HepG2 (cell line): ENCODE data around the gene QRFPR.

Experiments used
- RNF2 ChIP-seq: fragments of 450-650 bp; conservative IDR thresholded peaks from 2 replicates; pipeline ENCODE4 v1.6.1; 2016; ENCODE audit warnings: low read depth
- SMAD1 ChIP-seq: sonication (generic); formaldehyde crosslinking; IDR thresholded peaks from 2 replicates; pipeline ENCODE4 v1.4.0; 2020; ENCODE audit warnings: missing genetic modification reagents, low read depth, mild to moderate bottlenecking, borderline replicate concordance
- TRIM24 ChIP-seq: sonication (generic); formaldehyde crosslinking; IDR thresholded peaks from 2 replicates; pipeline ENCODE4 v1.8.0; 2022; ENCODE audit warnings: mild to moderate bottlenecking, missing genetic modification reagents
- ZNF549 ChIP-seq: sonication (generic); formaldehyde crosslinking; IDR thresholded peaks from 2 replicates; pipeline ENCODE4 v1.5.0; 2020; ENCODE audit warnings: missing genetic modification reagents
- ZNF567 ChIP-seq: sonication (generic); formaldehyde crosslinking; IDR thresholded peaks from 2 replicates; pipeline ENCODE4 v1.8.1; 2023; ENCODE audit warnings: mild to moderate bottlenecking, missing genetic modification reagents, borderline replicate concordance
- ZNF709 ChIP-seq: sonication (generic); formaldehyde crosslinking; IDR thresholded peaks from 2 replicates; pipeline ENCODE4 v1.5.0; 2020; ENCODE audit warnings: mild to moderate bottlenecking, missing genetic modification reagents

DNA sequence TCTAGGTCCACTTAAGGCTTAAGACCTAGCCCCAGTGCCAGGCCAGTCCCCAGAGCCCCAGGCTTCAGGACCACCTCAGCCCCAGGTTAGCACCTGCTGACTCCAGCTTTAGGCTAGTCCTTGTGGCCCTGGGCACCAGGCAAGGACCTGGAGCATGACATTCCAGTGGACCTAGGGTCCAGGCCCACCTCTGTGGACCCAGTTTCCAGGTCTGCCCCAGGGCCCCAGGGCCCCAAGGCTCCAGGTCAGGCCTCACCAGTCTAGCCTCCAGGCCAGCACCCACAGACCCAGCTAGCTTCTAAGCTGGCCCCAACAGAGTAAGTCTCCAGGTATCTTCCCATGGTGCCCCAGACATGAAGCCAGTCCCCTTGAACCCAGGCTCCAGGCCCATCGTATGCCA is 97.5 kb downstream of the QRFPR start:
- TF ChIP-seq ZNF549 (CRISPR knock-in tag): no peak
- no peak for TF ChIP-seq ZNF567 (CRISPR knock-in tag)
- no peak for TF ChIP-seq SMAD1 (CRISPR knock-in tag)
- TF ChIP-seq RNF2: no peak
- no peak for TF ChIP-seq TRIM24 (CRISPR knock-in tag)
- TF ChIP-seq ZNF709 (CRISPR knock-in tag): no peak
